ENCODE measurements around the gene THOP1.
A peak's percentile ranks its signal among the peaks of the same experiment; 100 is the strongest.

THOP1 gene

GRCh38 chr19:2820112-2820702 lies 34.9 kb downstream of the THOP1 start:
- no peak for DNase-seq

- no peak for DNase-seq
These were observed 37.5 kb downstream of the THOP1 start for GRCh38 chr19:2822846-2823245.

- no peak for DNase-seq
These were observed 38.3 kb downstream of the THOP1 start for GRCh38 chr19:2823646-2824045.

GRCh38 chr19:2824129-2824528 lies 38.8 kb downstream of the THOP1 start:
- DNase-seq, result no peak

- DNase-seq, result no peak
These were observed 41.7 kb downstream of the THOP1 start for GRCh38 chr19:2827022-2827421.

GRCh38 chr19:2827840-2828489 lies 42.7 kb downstream of the THOP1 start:
- DNase-seq, result no peak

- no peak for DNase-seq
These were observed 49.1 kb downstream of the THOP1 start for GRCh38 chr19:2834294-2834871.

- no peak for DNase-seq
These were observed 52.1 kb downstream of the THOP1 start for GRCh38 chr19:2837430-2837829.

- DNase-seq, result peak; percentile 99
These were observed 55.8 kb downstream of the THOP1 start, which contains the start of gene ZNF555 for GRCh38 chr19:2840794-2841791. Gene ZNF555, plus strand, starts transcription at chr19:2841475. Its CDS starts 98 bp downstream, at chr19:2841573.

GRCh38 chr19:2841855-2842574 lies 56.7 kb downstream of the THOP1 start:
- no peak for DNase-seq

- DNase-seq, result no peak
These were observed 59.8 kb downstream of the THOP1 start for GRCh38 chr19:2845107-2845506.

GRCh38 chr19:2846180-2846894 lies 61.0 kb downstream of the THOP1 start:
- no peak for DNase-seq

GRCh38 chr19:2847507-2847906 lies 62.2 kb downstream of the THOP1 start:
- no peak for DNase-seq

GRCh38 chr19:2848616-2849015 lies 63.3 kb downstream of the THOP1 start:
- peak; percentile 26 for DNase-seq

GRCh38 chr19:2850256-2850925 lies 65.1 kb downstream of the THOP1 start:
- DNase-seq, result no peak

- DNase-seq, result no peak
These were observed 67.3 kb downstream of the THOP1 start for GRCh38 chr19:2852598-2852997.

- DNase-seq, result no peak
These were observed 67.8 kb downstream of the THOP1 start for GRCh38 chr19:2853015-2853606.

- no peak for DNase-seq
These were observed 69.5 kb downstream of the THOP1 start for GRCh38 chr19:2854849-2855248.

GRCh38 chr19:2856457-2857050 lies 71.3 kb downstream of the THOP1 start:
- DNase-seq, result no peak

- no peak for DNase-seq
These were observed 73.6 kb downstream of the THOP1 start for GRCh38 chr19:2858864-2859263.

All from fibroblast of skin of right quadriceps (primary cell).